Activated CD4-positive, alpha-beta memory T cell treated with anti-CD3 and anti-CD28 coated beads for 36 hours (primary cell): ENCODE results near the gene BCL11A. TPM values are rescaled to one million over a fixed set of nuclear protein-coding genes. Genes with fewer than 3 reads are reported as not detected.

Experiments
- CTCF ChIA-PET: fragments of 350-600 bp; sonication (Branson Sonifier 250); formaldehyde crosslinking; loops from one replicate; lab custom pipeline; 2021; ENCODE audit warnings: antibody characterized with exemption, inconsistent platforms; lab: Charles Lee
- POLR2A ChIA-PET: fragments of 350-600 bp; sonication (Branson Sonifier 250); formaldehyde crosslinking; loops from one replicate; lab custom pipeline; 2021; ENCODE audit warnings: antibody characterized with exemption; lab: Charles Lee
- DNase-seq: peaks from one replicate; pipeline ENCODE4 v3.0.0-alpha.2; 2020
- H3K27ac Mint-ChIP-seq: one replicate; pipeline ENCODE4 v1.8.0; 2021; ENCODE audit warnings: mixed read lengths
- H3K27me3 Mint-ChIP-seq: one replicate; pipeline ENCODE4 v1.8.0; 2021; ENCODE audit warnings: mixed read lengths
- H3K36me3 Mint-ChIP-seq: one replicate; pipeline ENCODE4 v1.8.0; 2021; ENCODE audit warnings: mixed read lengths
- H3K4me1 Mint-ChIP-seq: one replicate; pipeline ENCODE4 v1.8.0; 2021; ENCODE audit warnings: low read depth, mixed read lengths
- H3K4me3 Mint-ChIP-seq: one replicate; pipeline ENCODE4 v1.8.0; 2021; ENCODE audit warnings: mild to moderate bottlenecking, mixed read lengths
- H3K9me3 Mint-ChIP-seq: one replicate; pipeline ENCODE4 v1.8.0; 2021; ENCODE audit warnings: mixed read lengths
- intact Hi-C: fragments of 100-400 bp; cut with micrococcal nuclease; formaldehyde crosslinking; loops from one replicate; pipeline ENCODE4 v1.15.1; 2023
- total RNA-seq, 2 experiments: library from RNA; stranded (reverse); gene quantifications; one replicate each; pipeline ENCODE4 v1.2.3, GENCODE V29; 2021

The BCL11A gene
- total RNA-seq, 2 experiments from 2014 or later, result not detected

- no peaks in the 10 kb centered on the region for H3K36me3 Mint-ChIP-seq
- CTCF ChIA-PET, result no interaction called here
These were observed 69.3 kb downstream of the BCL11A start for GRCh38 chr2:60484133-60484645.

GRCh38 chr2:60483401-60483800 is 70.1 kb downstream of the BCL11A start:
- no peak overlapping the region for H3K4me3 Mint-ChIP-seq
- no peak overlapping the region for H3K27ac Mint-ChIP-seq
- intact Hi-C loops, result no loop called here
- no peaks in the 10 kb centered on the region for H3K36me3 Mint-ChIP-seq
- DNase-seq, result no peak
- POLR2A ChIA-PET, result no interaction called here
- CTCF ChIA-PET, result no interaction called here
- no peaks in the 10 kb centered on the region for H3K4me1 Mint-ChIP-seq
- H3K9me3 Mint-ChIP-seq, result no peaks in the 10 kb centered on the region
- H3K27me3 Mint-ChIP-seq, result peaks cover 16% of the 10 kb centered on the region

More at GRCh38 chr2:60484133-60484645, 69.3 kb downstream of the BCL11A start:
- DNase-seq, result no peak
- Mint-ChIP-seq H3K27ac (no peak overlapping the region), H3K4me1 (no peaks in the 10 kb centered on the region), H3K4me3 (no peak overlapping the region), H3K27me3 (peaks cover 16% of the 10 kb centered on the region), H3K9me3 (no peaks in the 10 kb centered on the region)
- POLR2A ChIA-PET, result no interaction called here
- intact Hi-C loops, result no loop called here

GRCh38 chr2:60482222-60482621 is 71.2 kb downstream of the BCL11A start:
- ChIA-PET CTCF (no interaction called here), POLR2A (no interaction called here)
- H3K27ac Mint-ChIP-seq, result no peak overlapping the region
- intact Hi-C loops, result no loop called here
- H3K27me3 Mint-ChIP-seq, result peaks cover 16% of the 10 kb centered on the region
- H3K4me3 Mint-ChIP-seq, result no peak overlapping the region
- H3K36me3 Mint-ChIP-seq, result no peaks in the 10 kb centered on the region
- no peaks in the 10 kb centered on the region for H3K9me3 Mint-ChIP-seq
- no peak for DNase-seq
- no peaks in the 10 kb centered on the region for H3K4me1 Mint-ChIP-seq

- H3K4me1 Mint-ChIP-seq, result no peaks in the 10 kb centered on the region
These were observed 72.2 kb downstream of the BCL11A start for GRCh38 chr2:60481257-60481656.

GRCh38 chr2:60480089-60480773 is 73.2 kb downstream of the BCL11A start:
- ChIA-PET CTCF (no interaction called here), POLR2A (no interaction called here)
- Mint-ChIP-seq H3K4me1 (no peaks in the 10 kb centered on the region), H3K4me3 (no peak overlapping the region), H3K36me3 (no peaks in the 10 kb centered on the region), H3K27ac (no peak overlapping the region), H3K27me3 (peaks cover 14% of the 10 kb centered on the region), H3K9me3 (no peaks in the 10 kb centered on the region)
- intact Hi-C loops, result no loop called here
- no peak for DNase-seq

More at GRCh38 chr2:60481257-60481656, 72.2 kb downstream of the BCL11A start:
- ChIA-PET POLR2A (no interaction called here), CTCF (no interaction called here)
- Mint-ChIP-seq H3K4me3 (no peak overlapping the region), H3K27ac (no peak overlapping the region), H3K9me3 (no peaks in the 10 kb centered on the region), H3K27me3 (peaks cover 16% of the 10 kb centered on the region), H3K36me3 (no peaks in the 10 kb centered on the region)
- intact Hi-C loops, result no loop called here
- DNase-seq, result no peak

GRCh38 chr2:60479226-60480088 is 74.0 kb downstream of the BCL11A start:
- ChIA-PET CTCF (no interaction called here), POLR2A (no interaction called here)
- Mint-ChIP-seq H3K4me3 (no peak overlapping the region), H3K27me3 (peaks cover 14% of the 10 kb centered on the region), H3K4me1 (no peaks in the 10 kb centered on the region), H3K9me3 (no peaks in the 10 kb centered on the region), H3K36me3 (no peaks in the 10 kb centered on the region), H3K27ac (no peak overlapping the region)
- DNase-seq, result no peak
- intact Hi-C loops, result no loop called here

GRCh38 chr2:60478660-60479059 is 74.8 kb downstream of the BCL11A start:
- Mint-ChIP-seq H3K27ac (no peak overlapping the region), H3K4me3 (no peak overlapping the region), H3K27me3 (peaks cover 13% of the 10 kb centered on the region), H3K36me3 (no peaks in the 10 kb centered on the region), H3K4me1 (no peaks in the 10 kb centered on the region), H3K9me3 (no peaks in the 10 kb centered on the region)
- ChIA-PET CTCF (interaction anchor here (1.0 kb wide), 1 partner anchor 82 kb away, joined by 3 read pairs; no protein-coding TSS in a partner anchor), POLR2A (no interaction called here)
- DNase-seq, result no peak
- intact Hi-C loops, result no loop called here

GRCh38 chr2:60476206-60476954 is 77.1 kb downstream of the BCL11A start:
- CTCF ChIA-PET, result no interaction called here
- H3K4me1 Mint-ChIP-seq, result no peaks in the 10 kb centered on the region
- POLR2A ChIA-PET, result no interaction called here
- no peaks in the 10 kb centered on the region for H3K9me3 Mint-ChIP-seq
- DNase-seq, result no peak
- intact Hi-C loops, result no loop called here
- no peak overlapping the region for H3K27ac Mint-ChIP-seq
- no peak overlapping the region for H3K4me3 Mint-ChIP-seq
- H3K36me3 Mint-ChIP-seq, result no peaks in the 10 kb centered on the region
- peaks cover 6% of the 10 kb centered on the region for H3K27me3 Mint-ChIP-seq

GRCh38 chr2:60475123-60475830 is 78.2 kb downstream of the BCL11A start:
- no peaks in the 10 kb centered on the region for H3K36me3 Mint-ChIP-seq
- ChIA-PET CTCF (no interaction called here), POLR2A (no interaction called here)
- no peaks in the 10 kb centered on the region for H3K9me3 Mint-ChIP-seq
- H3K4me3 Mint-ChIP-seq, result no peak overlapping the region
- H3K27ac Mint-ChIP-seq, result no peak overlapping the region
- no peak for DNase-seq
- no peaks in the 10 kb centered on the region for H3K4me1 Mint-ChIP-seq
- intact Hi-C loops, result no loop called here
- H3K27me3 Mint-ChIP-seq, result no peaks in the 10 kb centered on the region

GRCh38 chr2:60474301-60474700 is 79.2 kb downstream of the BCL11A start:
- intact Hi-C loops, result no loop called here
- no peaks in the 10 kb centered on the region for H3K27me3 Mint-ChIP-seq

GRCh38 chr2:60473546-60473945 is 79.9 kb downstream of the BCL11A start:
- no peaks in the 10 kb centered on the region for H3K27me3 Mint-ChIP-seq
- intact Hi-C loops, result no loop called here
- ChIA-PET CTCF (no interaction called here), POLR2A (no interaction called here)
- no peaks in the 10 kb centered on the region for H3K4me1 Mint-ChIP-seq
- DNase-seq, result no peak
- H3K9me3 Mint-ChIP-seq, result no peaks in the 10 kb centered on the region
- no peaks in the 10 kb centered on the region for H3K36me3 Mint-ChIP-seq
- H3K4me3 Mint-ChIP-seq, result no peak overlapping the region
- H3K27ac Mint-ChIP-seq, result no peak overlapping the region

More at GRCh38 chr2:60474301-60474700, 79.2 kb downstream of the BCL11A start:
- DNase-seq, result no peak
- no peak overlapping the region for H3K4me3 Mint-ChIP-seq
- ChIA-PET CTCF (interaction anchor here (0.7 kb wide), 1 partner anchor 28 kb away, joined by 5 read pairs; no protein-coding TSS in a partner anchor), POLR2A (no interaction called here)
- H3K9me3 Mint-ChIP-seq, result no peaks in the 10 kb centered on the region
- no peaks in the 10 kb centered on the region for H3K4me1 Mint-ChIP-seq
- no peak overlapping the region for H3K27ac Mint-ChIP-seq
- H3K36me3 Mint-ChIP-seq, result no peaks in the 10 kb centered on the region
